Measurements from ENCODE around the gene LGR6.

LGR6 gene

DNA sequence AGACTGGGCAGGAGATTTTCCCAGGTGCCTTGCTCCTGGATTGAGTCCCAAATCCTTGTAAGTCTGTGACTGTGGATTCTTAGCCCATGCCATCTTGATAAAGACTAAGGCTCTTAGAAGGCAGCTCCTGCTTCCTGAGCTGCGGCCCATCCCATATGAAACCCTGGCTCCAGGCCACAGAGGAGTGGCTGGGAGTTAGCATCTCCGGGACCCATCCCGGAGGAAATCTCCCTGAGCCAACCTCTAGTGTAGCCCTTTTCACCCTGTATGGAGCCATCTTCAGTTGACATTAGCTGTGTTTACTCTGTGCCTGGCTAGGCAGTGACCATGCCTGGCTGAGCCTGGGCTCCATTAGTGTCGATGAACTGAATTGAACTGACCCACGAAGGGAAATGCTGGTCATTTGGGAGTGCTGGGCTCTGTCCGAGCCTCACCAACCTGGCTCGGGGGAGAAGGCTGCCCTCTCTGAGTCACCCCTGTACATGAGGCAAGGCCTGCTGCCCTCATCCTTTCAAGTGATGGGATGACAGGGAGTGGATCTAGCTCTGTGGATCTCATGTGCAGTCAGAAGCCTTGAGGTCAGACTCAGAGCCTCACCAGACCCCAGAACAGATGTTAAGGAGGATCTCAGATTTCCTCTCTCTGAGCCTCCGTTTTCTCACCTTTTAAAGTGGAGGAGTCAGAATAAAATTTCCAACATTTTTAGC is 37.5 kb downstream of the LGR6 start:
- H3K9me2 ChIP-seq (replicated peaks; ENCODE audit: low read depth, low read length), result no peaks in the 10 kb centered on the region
- no peaks in the 10 kb centered on the region for H3K27me3 ChIP-seq (ENCODE audit: insufficient read depth, low read length, poor library complexity, severe bottlenecking)
- H3K4me3 ChIP-seq (ENCODE audit: low read length, poor library complexity, severe bottlenecking), result no peak overlapping the region
- no peak overlapping the region for H3K4me2 ChIP-seq (ENCODE audit: low read depth, low read length, poor library complexity, severe bottlenecking)
- H4K20me1 ChIP-seq (ENCODE audit: insufficient read depth, low read length, poor library complexity, severe bottlenecking), result no peaks in the 10 kb centered on the region
- H2AFZ ChIP-seq (ENCODE audit: low read length), result no peak overlapping the region
- TF ChIP-seq, protein P1, sequence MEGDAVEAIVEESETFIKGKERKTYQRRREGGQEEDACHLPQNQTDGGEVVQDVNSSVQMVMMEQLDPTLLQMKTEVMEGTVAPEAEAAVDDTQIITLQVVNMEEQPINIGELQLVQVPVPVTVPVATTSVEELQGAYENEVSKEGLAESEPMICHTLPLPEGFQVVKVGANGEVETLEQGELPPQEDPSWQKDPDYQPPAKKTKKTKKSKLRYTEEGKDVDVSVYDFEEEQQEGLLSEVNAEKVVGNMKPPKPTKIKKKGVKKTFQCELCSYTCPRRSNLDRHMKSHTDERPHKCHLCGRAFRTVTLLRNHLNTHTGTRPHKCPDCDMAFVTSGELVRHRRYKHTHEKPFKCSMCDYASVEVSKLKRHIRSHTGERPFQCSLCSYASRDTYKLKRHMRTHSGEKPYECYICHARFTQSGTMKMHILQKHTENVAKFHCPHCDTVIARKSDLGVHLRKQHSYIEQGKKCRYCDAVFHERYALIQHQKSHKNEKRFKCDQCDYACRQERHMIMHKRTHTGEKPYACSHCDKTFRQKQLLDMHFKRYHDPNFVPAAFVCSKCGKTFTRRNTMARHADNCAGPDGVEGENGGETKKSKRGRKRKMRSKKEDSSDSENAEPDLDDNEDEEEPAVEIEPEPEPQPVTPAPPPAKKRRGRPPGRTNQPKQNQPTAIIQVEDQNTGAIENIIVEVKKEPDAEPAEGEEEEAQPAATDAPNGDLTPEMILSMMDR (conservative IDR thresholded peaks at IDR 0.05; ENCODE audit: low read length), result no peak
- TF ChIP-seq EZH2phosphoT487 (IDR thresholded peaks at IDR 0.05; ENCODE audit: borderline replicate concordance), result no peak
- H3K4me1 ChIP-seq (ENCODE audit: insufficient read depth, low read length, poor library complexity, severe bottlenecking), result no peaks in the 10 kb centered on the region
- no peaks in the 10 kb centered on the region for H3K9me3 ChIP-seq (ENCODE audit: insufficient read depth, low read depth, low read length)
- H3K36me3 ChIP-seq (ENCODE audit: insufficient read depth, low read length), result no peaks in the 10 kb centered on the region
- H3K79me2 ChIP-seq (ENCODE audit: insufficient read depth, low read length), result no peaks in the 10 kb centered on the region
- no peak overlapping the region for H3K9ac ChIP-seq (ENCODE audit: low read depth, low read length, poor library complexity, severe bottlenecking)
- no peaks in the 10 kb centered on the region for H3F3A ChIP-seq (ENCODE audit: low read depth)

DNA sequence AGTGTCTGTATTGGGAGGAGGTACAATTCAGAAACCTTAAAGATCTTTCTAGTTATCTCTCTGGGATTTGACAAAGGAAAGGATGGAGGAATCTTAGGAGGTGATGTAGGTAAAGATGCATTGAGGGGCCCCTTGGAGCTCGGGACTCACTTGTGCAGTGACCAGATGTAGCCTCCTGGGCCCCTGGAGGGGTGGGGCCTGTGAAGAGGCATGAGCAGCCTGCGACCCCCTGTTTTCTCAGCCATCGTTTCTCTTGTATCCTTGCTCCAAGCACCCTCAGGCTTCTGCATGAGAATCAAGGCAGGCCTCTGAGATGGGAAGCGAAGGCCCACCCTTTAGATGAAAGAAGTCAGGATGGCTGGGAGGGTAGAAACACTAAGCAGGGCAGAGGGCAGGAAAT is 39.6 kb downstream of the LGR6 start:
- H3K36me3 ChIP-seq (ENCODE audit: insufficient read depth, low read length), result no peaks in the 10 kb centered on the region
- no peaks in the 10 kb centered on the region for H3K9me3 ChIP-seq (ENCODE audit: insufficient read depth, low read depth, low read length)
- TF ChIP-seq, protein P1 (conservative IDR thresholded peaks at IDR 0.05; ENCODE audit: low read length), result no peak
- H3K4me1 ChIP-seq (ENCODE audit: insufficient read depth, low read length, poor library complexity, severe bottlenecking), result no peaks in the 10 kb centered on the region
- no peak overlapping the region for H3K9ac ChIP-seq (ENCODE audit: low read depth, low read length, poor library complexity, severe bottlenecking)
- H3K4me2 ChIP-seq (ENCODE audit: low read depth, low read length, poor library complexity, severe bottlenecking), result no peak overlapping the region
- no peaks in the 10 kb centered on the region for H3K9me2 ChIP-seq (replicated peaks; ENCODE audit: low read depth, low read length)
- H4K20me1 ChIP-seq (ENCODE audit: insufficient read depth, low read length, poor library complexity, severe bottlenecking), result no peaks in the 10 kb centered on the region
- no peaks in the 10 kb centered on the region for H3K27me3 ChIP-seq (ENCODE audit: insufficient read depth, low read length, poor library complexity, severe bottlenecking)
- H3K79me2 ChIP-seq (ENCODE audit: insufficient read depth, low read length), result no peaks in the 10 kb centered on the region
- H3F3A ChIP-seq (ENCODE audit: low read depth), result no peaks in the 10 kb centered on the region
- H3K4me3 ChIP-seq (ENCODE audit: low read length, poor library complexity, severe bottlenecking), result no peak overlapping the region
- H2AFZ ChIP-seq (ENCODE audit: low read length), result no peak overlapping the region

DNA sequence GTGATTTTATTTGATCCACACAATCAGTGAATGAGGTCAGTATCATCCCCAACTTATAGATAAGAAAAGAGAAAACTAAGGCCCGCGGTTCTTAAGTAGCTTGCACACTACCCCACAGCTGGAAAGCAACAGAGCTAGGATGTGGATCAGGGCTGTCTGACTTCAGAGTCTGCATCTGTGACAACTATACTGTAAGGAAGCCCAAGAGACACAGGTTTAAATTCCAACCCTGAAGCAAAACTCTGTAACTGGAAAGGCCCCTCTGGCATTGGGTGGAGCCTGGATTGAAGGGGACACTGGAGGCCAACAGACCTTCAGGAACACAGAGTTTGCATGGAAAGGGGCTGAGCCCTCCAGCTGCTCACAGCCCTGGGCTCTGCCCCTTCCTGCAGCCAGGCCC is 40.2 kb downstream of the LGR6 start:
- no peak overlapping the region for H3K4me2 ChIP-seq (ENCODE audit: low read depth, low read length, poor library complexity, severe bottlenecking)
- no peaks in the 10 kb centered on the region for H3K9me3 ChIP-seq (ENCODE audit: insufficient read depth, low read depth, low read length)
- H3K4me1 ChIP-seq (ENCODE audit: insufficient read depth, low read length, poor library complexity, severe bottlenecking), result no peaks in the 10 kb centered on the region
- H3K4me3 ChIP-seq (ENCODE audit: low read length, poor library complexity, severe bottlenecking), result no peak overlapping the region
- no peaks in the 10 kb centered on the region for H3K9me2 ChIP-seq (replicated peaks; ENCODE audit: low read depth, low read length)
- no peaks in the 10 kb centered on the region for H3K27me3 ChIP-seq (ENCODE audit: insufficient read depth, low read length, poor library complexity, severe bottlenecking)
- no peaks in the 10 kb centered on the region for H3K36me3 ChIP-seq (ENCODE audit: insufficient read depth, low read length)
- H3F3A ChIP-seq (ENCODE audit: low read depth), result no peaks in the 10 kb centered on the region
- TF ChIP-seq, protein P1 (conservative IDR thresholded peaks at IDR 0.05; ENCODE audit: low read length), result no peak
- no peak for TF ChIP-seq EZH2phosphoT487 (IDR thresholded peaks at IDR 0.05; ENCODE audit: borderline replicate concordance)
- no peak overlapping the region for H3K9ac ChIP-seq (ENCODE audit: low read depth, low read length, poor library complexity, severe bottlenecking)
- H2AFZ ChIP-seq (ENCODE audit: low read length), result no peak overlapping the region
- H4K20me1 ChIP-seq (ENCODE audit: insufficient read depth, low read length, poor library complexity, severe bottlenecking), result no peaks in the 10 kb centered on the region
- H3K79me2 ChIP-seq (ENCODE audit: insufficient read depth, low read length), result no peaks in the 10 kb centered on the region

Data from Loucy (cell line).